K562 (cell line): ENCODE data around the gene ADNP. TPM values are rescaled to one million over a fixed set of nuclear protein-coding genes. Genes with fewer than 3 reads are reported as not detected.

ENCODE experiments used
- ATAC-seq: fragments of 200-7000 bp; cut with Tn5 transposase; 3 replicates; pipeline ENCODE4 v1.9.1; 2020; ENCODE audit warnings: moderate library complexity
- BruUV-seq: library from RNA; stranded (reverse); fragments of 400-500 nt; replicated peaks from 2 replicates; lab custom pipeline; 2021; lab: Mats Ljungman, UMichigan
- CTCF ChIA-PET: fragments of 300-600 bp; formaldehyde crosslinking; extraction: SDS; loops from one replicate; lab custom pipeline; 2021; ENCODE audit warnings: low intra/inter-chr PET ratio; lab: Yijun Ruan, JAX
- POLR2A ChIA-PET: fragments of 300-600, 350-650 bp; sonication (Branson Sonifier 250); formaldehyde crosslinking; extraction: SDS; loops from one replicate; lab custom pipeline; 2021; ENCODE audit warnings: antibody characterized with exemption, inconsistent platforms; lab: Yijun Ruan, JAX
- DNase-seq, 4 experiments: peaks; one replicate each; pipeline versions ENCODE4 v3.0.0 to v3.0.0-alpha.2; 2011 to 2018; ENCODE audit warnings: low spot score in 3 of 4, mixed read lengths in 3 of 4; ENCODE audit errors: extremely low read depth in 1 of 4
- FAIRE-seq: peaks from 2 replicates; lab custom pipeline; 2011; peaks lifted over from hg19 to GRCh38; lab: Jason Lieb, UNC
- H2AFZ ChIP-seq: 2 replicates; pipeline ENCODE4 v1.6.0; 2011; ENCODE audit warnings: low read depth, low read length, control low read depth, inconsistent platforms
- H3K27ac ChIP-seq: fragments of 200-600 bp; 3 replicates; pipeline ENCODE4 v1.8.0; 2011; ENCODE audit warnings: low read depth, mild to moderate bottlenecking, control low read depth, inconsistent platforms, low read length, moderate library complexity, mixed read lengths; ENCODE audit errors: extremely low read depth
- H3K27me3 ChIP-seq, 2 experiments: fragments of 300-600 bp in 1 of 2; 2 replicates in 1 of 2; 3 replicates in 1 of 2; pipeline versions ENCODE4 v1.6.0 to v1.8.0; 2011; ENCODE audit warnings: inconsistent platforms in 2 of 2, low read length in 2 of 2, mild to moderate bottlenecking in 1 of 2, mixed read lengths in 1 of 2, moderate library complexity in 1 of 2; ENCODE audit not compliant: control insufficient read depth in 2 of 2, insufficient read depth in 2 of 2
- H3K36me3 ChIP-seq: fragments of 300-600 bp; 3 replicates; pipeline ENCODE4 v1.8.0; 2011; ENCODE audit warnings: mild to moderate bottlenecking, low read length, inconsistent platforms; ENCODE audit not compliant: control insufficient read depth, insufficient read depth
- H3K4me1 ChIP-seq, 2 experiments: fragments of 200-600 bp in 1 of 2; replicated peaks in 1 of 2; 2 replicates in 1 of 2; 3 replicates in 1 of 2; pipeline versions ENCODE4 v1.5.1 to v1.8.0; 2011; ENCODE audit warnings: inconsistent platforms in 2 of 2, low read length in 2 of 2, mild to moderate bottlenecking in 1 of 2, mixed read lengths in 1 of 2, moderate library complexity in 1 of 2; ENCODE audit not compliant: control insufficient read depth in 2 of 2, insufficient read depth in 2 of 2
- H3K4me2 ChIP-seq: 2 replicates; pipeline ENCODE4 v1.6.1; 2011; ENCODE audit warnings: low read length, control low read depth, inconsistent platforms, mixed read lengths; ENCODE audit not compliant: insufficient read depth
- H3K4me3 ChIP-seq: fragments of 200-600 bp; sonication (generic), shearing (Covaris generic); 2 replicates; pipeline ENCODE4 v1.5.1; 2016; ENCODE audit warnings: control low read depth, inconsistent platforms
- H3K79me2 ChIP-seq: fragments of 200-600 bp; 3 replicates; pipeline ENCODE4 v1.8.0; 2011; ENCODE audit warnings: low read length, inconsistent platforms; ENCODE audit not compliant: control insufficient read depth, insufficient read depth
- H3K9ac ChIP-seq, 2 experiments: 2 replicates each; pipeline versions ENCODE4 v1.6.0 to v1.6.1; 2011; ENCODE audit warnings: low read depth in 2 of 2, low read length in 2 of 2, control low read depth in 1 of 2, inconsistent platforms in 1 of 2, mild to moderate bottlenecking in 1 of 2, mixed read lengths in 1 of 2; ENCODE audit not compliant: insufficient read depth in 1 of 2
- H3K9me1 ChIP-seq: one replicate; pipeline ENCODE4 v1.6.0; 2011; ENCODE audit warnings: inconsistent platforms, mild to moderate bottlenecking, low read length, moderate library complexity; ENCODE audit not compliant: control insufficient read depth, insufficient read depth
- H3K9me3 ChIP-seq: replicated peaks from 2 replicates; pipeline ENCODE4 v1.5.1; 2011; ENCODE audit warnings: low read depth, low read length, inconsistent platforms; ENCODE audit not compliant: control insufficient read depth, insufficient read depth
- H4K20me1 ChIP-seq: replicated peaks from 2 replicates; pipeline ENCODE4 v1.6.1; 2011; ENCODE audit warnings: low read length, inconsistent platforms, mixed read lengths; ENCODE audit not compliant: control insufficient read depth, insufficient read depth
- GTF2F1 ChIP-seq: IDR thresholded peaks from 2 replicates; pipeline ENCODE4 v1.6.1; 2011; ENCODE audit warnings: low read depth, low read length, improper control_type of control experiment
- POLR2H ChIP-seq: IDR thresholded peaks from 2 replicates; pipeline ENCODE4 v1.6.1; 2016; ENCODE audit warnings: missing genetic modification characterization, low read depth, mild to moderate bottlenecking, control low read depth, missing compliant biosample characterization, moderate library complexity
- RBM15 ChIP-seq: fragments of 200-400 bp; formaldehyde crosslinking; IDR thresholded peaks from 2 replicates; pipeline ENCODE4 v1.6.1; 2018; ENCODE audit warnings: mild to moderate bottlenecking, low read length, moderate library complexity; ENCODE audit not compliant: insufficient read depth
- RERE ChIP-seq: sonication (generic); formaldehyde crosslinking; IDR thresholded peaks from 2 replicates; pipeline ENCODE4 v1.8.0; 2023; ENCODE audit warnings: missing genetic modification reagents, mild to moderate bottlenecking, borderline replicate concordance
- SREBF2 ChIP-seq: sonication (generic); formaldehyde crosslinking; IDR thresholded peaks from 2 replicates; pipeline ENCODE4 v1.4.0; 2020; ENCODE audit warnings: mild to moderate bottlenecking, missing genetic modification reagents
- THRA ChIP-seq: fragments of 450-650 bp; IDR thresholded peaks from 2 replicates; pipeline ENCODE4 v1.6.1; 2017; ENCODE audit warnings: mild to moderate bottlenecking, moderate library complexity
- WGBS: fragments of 100-300 bp; shearing (Covaris generic); methylation state at CpG from one replicate; pipeline ENCODE4 v1.1.6; 2016; ENCODE audit warnings: low coverage, mixed read lengths; ENCODE audit not compliant: insufficient coverage; ENCODE audit errors: missing lambda C conversion rate; 5-methylcytosine and 5-hydroxymethylcytosine counted together
- in situ Hi-C: fragments of 300-500 bp; cut with MboI; formaldehyde crosslinking; loops from 4 replicates; pipeline ENCODE4 v1.15.0; 2018; ENCODE audit warnings: inconsistent platforms, mixed read lengths
- intact Hi-C: fragments of 100-400 bp; cut with micrococcal nuclease; formaldehyde crosslinking; loops from 2 replicates; pipeline ENCODE4 v1.14.2; 2022
- polyA plus RNA-seq, 8 experiments: library from polyadenylated mRNA; depleted of rRNA in 4 of 8; stranded (reverse) in 5 of 8; unstranded in 3 of 8; fragments of >200 nt; fragmentation: Nextera tagmentation in 2 of 8; fragmentation: Illumina TruSeq in 1 of 8; extraction: Ambion mirVana in 2 of 8; extraction: Trizol in 1 of 8; gene quantifications; 2 replicates each; pipeline versions ENCODE4 v1.2.1 to v1.2.3, GENCODE V29; 2011 to 2014; ENCODE audit warnings: inconsistent platforms in 1 of 8, missing spikeins in 1 of 8
- total RNA-seq, 7 experiments: library from RNA; depleted of rRNA in 6 of 7; stranded (reverse); fragments of >200 nt in 6 of 7; fragmentation: Illumina TruSeq in 2 of 7; extraction: Trizol in 2 of 7; gene quantifications; 2 replicates each; pipeline versions ENCODE4 v1.2.1 to v1.2.3, GENCODE V29; 2011 to 2021; ENCODE audit warnings: low replicate concordance in 1 of 7

ADNP gene
- total and polyA plus RNA-seq, 9 of the 15 experiments (the other 6 are each of a cell fraction or from before 2014, with no cell fraction given) = 17.8 to 59.9 (median 25.3) TPM

- H4K20me1 ChIP-seq = peaks cover 19% of the 10 kb centered on the region
- CTCF ChIA-PET = no interaction called here
- no peak overlapping the region for H3K27ac ChIP-seq
- 97% methylated on average over 2 of the region's 2 CpGs for WGBS
- no peaks in the 10 kb centered on the region for H3K9me3 ChIP-seq
- H3K9ac ChIP-seq = no peak overlapping the region
- FAIRE-seq (no peak), DNase-seq (no peak), ATAC-seq (no peak)
- no peak overlapping the region for H2AFZ ChIP-seq
- H3K4me1 ChIP-seq = peaks cover 4 to 6% of the 10 kb centered on the region in 2 experiments; a peak in 2 of 5 replicates
- no peaks in the 10 kb centered on the region for H3K9me1 ChIP-seq
- H3K4me3 ChIP-seq = no peak overlapping the region
- H3K27me3 ChIP-seq = no peaks in the 10 kb centered on the region
- no peak for TF ChIP-seq POLR2H (tag)
- H3K4me2 ChIP-seq = no peak overlapping the region
- in situ Hi-C loops (no loop called here), intact Hi-C loops (no loop called here)
- H3K36me3 ChIP-seq = peaks cover 75% of the 10 kb centered on the region
- POLR2A ChIA-PET = no interaction called here
- no TSS peak for BruUV-seq
- H3K79me2 ChIP-seq = peaks cover 62% of the 10 kb centered on the region
These were observed 22.0 kb upstream of the ADNP start for GRCh38 chr20:50953196-50953595.

- no peaks in the 10 kb centered on the region for H3K4me1 ChIP-seq
- no peaks in the 10 kb centered on the region for H3K27me3 ChIP-seq
- in situ Hi-C loops (no loop called here), intact Hi-C loops (no loop called here)
- H3K36me3 ChIP-seq = peaks cover 89% of the 10 kb centered on the region
- no peak overlapping the region for H2AFZ ChIP-seq
- no peak overlapping the region for H3K4me3 ChIP-seq
- no peaks in the 10 kb centered on the region for H3K9me1 ChIP-seq
- H3K27ac ChIP-seq = no peak overlapping the region
- DNase-seq (no peak), ATAC-seq (no peak), FAIRE-seq (no peak)
- H4K20me1 ChIP-seq = no peaks in the 10 kb centered on the region
- WGBS = 92% methylated on average over 4 of the region's 4 CpGs
- no peak overlapping the region for H3K4me2 ChIP-seq
- ChIA-PET CTCF (no interaction called here), POLR2A (interaction anchor here (1.8 kb wide), 1 partner anchor 10 kb away, joined by 8 read pairs; the partner anchor contains the start of genes DPM1 and MOCS3)
- H3K9me3 ChIP-seq = no peaks in the 10 kb centered on the region
- no TSS peak for BruUV-seq
- H3K79me2 ChIP-seq = peaks cover 12% of the 10 kb centered on the region
- no peak overlapping the region for H3K9ac ChIP-seq
- TF ChIP-seq GTF2F1 (no peak), RERE (no peak), THRA (no peak), RBM15 (no peak), SREBF2 (no peak)
These were observed 17.0 kb upstream of the ADNP start for GRCh38 chr20:50948132-50948785.
